ENCODE results near the gene SAMD13.

The SAMD13 gene

GRCh38 chr1:84301004-84301784 is at the start of gene SAMD13:
SAMD13 (plus strand) TSS chr1:84301708; CDS start chr1:84303235, 1,527 bp downstream.
- in situ Hi-C loops (cut with HindIII; ENCODE audit: low sequenced_read_pairs), result no loop called here

GRCh38 chr1:84253036-84253435 is 48.5 kb upstream of the SAMD13 start:
- in situ Hi-C loops (cut with HindIII; ENCODE audit: low sequenced_read_pairs), result no loop called here

GRCh38 chr1:84253891-84254290 is 47.6 kb upstream of the SAMD13 start:
- in situ Hi-C loops (cut with HindIII; ENCODE audit: low sequenced_read_pairs), result no loop called here

GRCh38 chr1:84254703-84255238 is 46.7 kb upstream of the SAMD13 start:
- in situ Hi-C loops (cut with HindIII; ENCODE audit: low sequenced_read_pairs), result no loop called here

GRCh38 chr1:84255582-84255981 is 45.9 kb upstream of the SAMD13 start:
- in situ Hi-C loops (cut with HindIII; ENCODE audit: low sequenced_read_pairs), result no loop called here

GRCh38 chr1:84257617-84258016 is 43.9 kb upstream of the SAMD13 start:
- in situ Hi-C loops (cut with HindIII; ENCODE audit: low sequenced_read_pairs), result no loop called here

GRCh38 chr1:84259376-84259775 is 42.1 kb upstream of the SAMD13 start:
- in situ Hi-C loops (cut with HindIII; ENCODE audit: low sequenced_read_pairs), result no loop called here

- in situ Hi-C loops (cut with HindIII; ENCODE audit: low sequenced_read_pairs), result no loop called here
Observed at GRCh38 chr1:84259989-84260388, 41.5 kb upstream of the SAMD13 start.

GRCh38 chr1:84260852-84261518 is 40.5 kb upstream of the SAMD13 start:
- in situ Hi-C loops (cut with HindIII; ENCODE audit: low sequenced_read_pairs), result no loop called here

GRCh38 chr1:84264961-84265360 is 36.5 kb upstream of the SAMD13 start:
- in situ Hi-C loops (cut with HindIII; ENCODE audit: low sequenced_read_pairs), result no loop called here

- in situ Hi-C loops (cut with HindIII; ENCODE audit: low sequenced_read_pairs), result no loop called here
Observed at GRCh38 chr1:84265867-84266266, 35.6 kb upstream of the SAMD13 start.

- in situ Hi-C loops (cut with HindIII; ENCODE audit: low sequenced_read_pairs), result no loop called here
Observed at GRCh38 chr1:84266748-84267147, 34.8 kb upstream of the SAMD13 start.

GRCh38 chr1:84267476-84267875 is 34.0 kb upstream of the SAMD13 start:
- in situ Hi-C loops (cut with HindIII; ENCODE audit: low sequenced_read_pairs), result no loop called here

- in situ Hi-C loops (cut with HindIII; ENCODE audit: low sequenced_read_pairs), result no loop called here
Observed at GRCh38 chr1:84268346-84268745, 33.2 kb upstream of the SAMD13 start.

- in situ Hi-C loops (cut with HindIII; ENCODE audit: low sequenced_read_pairs), result no loop called here
Observed at GRCh38 chr1:84269306-84269705, 32.2 kb upstream of the SAMD13 start.

- in situ Hi-C loops (cut with HindIII; ENCODE audit: low sequenced_read_pairs), result no loop called here
Observed at GRCh38 chr1:84271441-84272151, 29.9 kb upstream of the SAMD13 start.

GRCh38 chr1:84272401-84272800 is 29.1 kb upstream of the SAMD13 start:
- in situ Hi-C loops (cut with HindIII; ENCODE audit: low sequenced_read_pairs), result no loop called here

- in situ Hi-C loops (cut with HindIII; ENCODE audit: low sequenced_read_pairs), result no loop called here
Observed at GRCh38 chr1:84277343-84278059, 24.0 kb upstream of the SAMD13 start.

GRCh38 chr1:84278905-84279304 is 22.6 kb upstream of the SAMD13 start:
- in situ Hi-C loops (cut with HindIII; ENCODE audit: low sequenced_read_pairs), result no loop called here

GRCh38 chr1:84280912-84281311 is 20.6 kb upstream of the SAMD13 start:
- in situ Hi-C loops (cut with HindIII; ENCODE audit: low sequenced_read_pairs), result no loop called here

GRCh38 chr1:84282780-84283333 is 18.7 kb upstream of the SAMD13 start:
- in situ Hi-C loops (cut with HindIII; ENCODE audit: low sequenced_read_pairs), result no loop called here
